Stomach (tissue), 9 donors: ENCODE measurements around the gene BSN. TPM values are rescaled to one million over a fixed set of nuclear protein-coding genes. Genes with fewer than 3 reads are reported as not detected.

Source experiments
- DNase-seq, 2 donors: peaks; one replicate each; pipeline versions ENCODE4 v3.0.0 to v3.0.0-alpha.2; 2013 to 2019
- H3K27ac ChIP-seq, 5 donors: fragments of 200-600 bp in 4 of 5; sonication (generic) in 4 of 5; one replicate each; pipeline ENCODE4 v1.5.1; 2013 to 2019; ENCODE audit warnings: mild to moderate bottlenecking in 1 of 5, moderate library complexity in 1 of 5
- H3K27me3 ChIP-seq, 3 donors: fragments of 200-600 bp; sonication (generic); one replicate each; pipeline ENCODE4 v1.5.1; 2017 to 2019; ENCODE audit warnings: mixed run types in 1 of 3
- H3K36me3 ChIP-seq, 4 donors: fragments of 200-600 bp; sonication (generic); 1 replicate in 3 of 4; 2 replicates in 1 of 4; pipeline ENCODE4 v1.5.1; 2016 to 2019
- H3K4me1 ChIP-seq, 4 donors: fragments of 200-600 bp; sonication (generic); one replicate each; pipeline ENCODE4 v1.5.1; 2016 to 2019
- H3K4me3 ChIP-seq, 4 donors: fragments of 200-600 bp; sonication (generic) in 3 of 4; one replicate each; pipeline ENCODE4 v1.5.1; 2016 to 2019; ENCODE audit warnings: mild to moderate bottlenecking in 1 of 4
- H3K9me3 ChIP-seq, 4 donors: fragments of 200-600 bp; sonication (generic); one replicate each; pipeline ENCODE4 v1.5.1; 2016 to 2019
- EP300 ChIP-seq: sonication (generic); formaldehyde crosslinking; IDR thresholded peaks from one replicate; pipeline ENCODE4 v1.6.1; 2017; ENCODE audit warnings: antibody characterized with exemption
- POLR2A ChIP-seq, 4 donors: fragments of 450-650 bp; IDR thresholded peaks; one replicate each; pipeline ENCODE4 v1.6.1; 2016; ENCODE audit warnings: antibody characterized with exemption in 4 of 4, control low read depth in 2 of 4, mild to moderate bottlenecking in 1 of 4, moderate library complexity in 1 of 4
- POLR2AphosphoS5 ChIP-seq, 3 donors: sonication (generic); formaldehyde crosslinking; IDR thresholded peaks; one replicate each; pipeline ENCODE4 v1.6.1; 2016; ENCODE audit warnings: antibody characterized with exemption in 3 of 3
- WGBS, 5 donors: extraction: QIAGEN DNeasy Blood & Tissue Kit in 3 of 5; methylation state at CpG; one replicate each; pipeline versions ENCODE4 v1.1.5 to v1.1.7; 2013 to 2018; 5-methylcytosine and 5-hydroxymethylcytosine counted together
- intact Hi-C: fragments of 100-400 bp; cut with DNase I; formaldehyde crosslinking; loops from one replicate; pipeline ENCODE4 v1.15.1; 2023; ENCODE audit warnings: low total_unique reads
- polyA plus RNA-seq, 3 donors: library from polyadenylated mRNA; stranded (reverse); fragments of 200-250 nt; gene quantifications; one replicate each; pipeline ENCODE4 v1.2.3, GENCODE V29; 2013
- total RNA-seq, 5 donors: library from RNA; depleted of rRNA; stranded (reverse); fragments of >200 nt; gene quantifications; one replicate each; pipeline versions ENCODE4 v1.1.0 to v1.2.3, GENCODE V29; 2014 to 2016
- TF ChIP-seq, protein P1 (sequence below), 7 experiments: fragments of 450-650 bp in 4 of 7; fragments of 200-600 bp in 3 of 7; sonication (generic) in 3 of 7; IDR thresholded peaks; one replicate each; pipeline ENCODE4 v1.5.1; 2016 to 2019; ENCODE audit warnings: antibody characterized with exemption in 7 of 7, control low read depth in 2 of 7, mild to moderate bottlenecking in 1 of 7
- donor health status: healthy with polysubstance abuse.
- donor health status: Bipolar disorder and iron deficiency.
- donor health status: healthy.

The BSN gene
- total and polyA plus RNA-seq, 8 donors: 0.03 to 4.5 (median 0.77) TPM; not detected in 2

GRCh38 chr3:49654955-49655556, 100.8 kb downstream of the BSN start:
- H3K4me3 ChIP-seq: no peak overlapping the region
- intact Hi-C loops: no loop called here
- peak in 1 of 2 donors; percentile 44 for DNase-seq
- no peak overlapping the region for H3K27ac ChIP-seq
- TF ChIP-seq POLR2AphosphoS5 (IDR thresholded peaks at IDR 0.05): no peak
- TF ChIP-seq, protein P1, sequence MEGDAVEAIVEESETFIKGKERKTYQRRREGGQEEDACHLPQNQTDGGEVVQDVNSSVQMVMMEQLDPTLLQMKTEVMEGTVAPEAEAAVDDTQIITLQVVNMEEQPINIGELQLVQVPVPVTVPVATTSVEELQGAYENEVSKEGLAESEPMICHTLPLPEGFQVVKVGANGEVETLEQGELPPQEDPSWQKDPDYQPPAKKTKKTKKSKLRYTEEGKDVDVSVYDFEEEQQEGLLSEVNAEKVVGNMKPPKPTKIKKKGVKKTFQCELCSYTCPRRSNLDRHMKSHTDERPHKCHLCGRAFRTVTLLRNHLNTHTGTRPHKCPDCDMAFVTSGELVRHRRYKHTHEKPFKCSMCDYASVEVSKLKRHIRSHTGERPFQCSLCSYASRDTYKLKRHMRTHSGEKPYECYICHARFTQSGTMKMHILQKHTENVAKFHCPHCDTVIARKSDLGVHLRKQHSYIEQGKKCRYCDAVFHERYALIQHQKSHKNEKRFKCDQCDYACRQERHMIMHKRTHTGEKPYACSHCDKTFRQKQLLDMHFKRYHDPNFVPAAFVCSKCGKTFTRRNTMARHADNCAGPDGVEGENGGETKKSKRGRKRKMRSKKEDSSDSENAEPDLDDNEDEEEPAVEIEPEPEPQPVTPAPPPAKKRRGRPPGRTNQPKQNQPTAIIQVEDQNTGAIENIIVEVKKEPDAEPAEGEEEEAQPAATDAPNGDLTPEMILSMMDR (IDR thresholded peaks at IDR 0.05): no peak
- no peak for TF ChIP-seq EP300
- TF ChIP-seq POLR2A (IDR thresholded peaks at IDR 0.05): no peak
- H3K36me3 ChIP-seq: no peaks in the 10 kb centered on the region
- WGBS, 5 donors: 33 to 51% (median 46%) methylated on average over 5 to 10 of the region's 10 CpGs; no CpG with 5 or more reads in 1 of the 5 donors
- H3K27me3 ChIP-seq: peaks cover 0 to 10% (median 0%) of the 10 kb centered on the region in 3 donors
- peaks cover 0 to 6% (median 0%) of the 10 kb centered on the region in 4 donors for H3K4me1 ChIP-seq
- no peaks in the 10 kb centered on the region for H3K9me3 ChIP-seq

DNA sequence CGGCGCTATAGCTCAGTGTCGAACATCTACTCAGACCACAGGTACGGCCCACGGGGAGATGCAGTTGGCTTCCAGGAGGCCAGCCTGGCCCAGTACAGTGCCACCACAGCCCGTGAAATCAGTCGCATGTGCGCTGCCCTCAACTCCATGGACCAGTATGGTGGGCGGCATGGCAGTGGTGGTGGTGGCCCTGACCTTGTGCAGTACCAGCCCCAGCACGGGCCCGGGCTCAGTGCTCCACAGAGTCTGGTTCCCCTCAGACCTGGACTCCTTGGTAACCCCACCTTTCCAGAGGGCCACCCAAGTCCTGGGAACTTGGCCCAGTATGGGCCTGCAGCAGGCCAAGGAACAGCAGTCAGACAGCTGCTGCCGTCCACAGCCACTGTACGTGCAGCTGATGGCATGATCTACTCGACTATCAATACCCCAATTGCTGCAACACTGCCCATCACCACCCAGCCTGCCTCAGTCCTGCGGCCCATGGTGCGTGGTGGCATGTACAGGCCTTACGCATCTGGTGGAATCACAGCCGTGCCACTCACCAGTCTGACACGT, 101.5 kb downstream of the BSN start:
- TF ChIP-seq, protein P1 (IDR thresholded peaks at IDR 0.05): no peak
- no peak for TF ChIP-seq POLR2AphosphoS5 (IDR thresholded peaks at IDR 0.05)
- no peak for TF ChIP-seq EP300
- no peak for TF ChIP-seq POLR2A (IDR thresholded peaks at IDR 0.05)
- Histone ChIP-seq H3K27me3 (peaks cover 0 to 10% (median 0%) of the 10 kb centered on the region in 3 donors), H3K4me1 (peaks cover 0 to 6% (median 0%) of the 10 kb centered on the region in 4 donors), H3K36me3 (no peaks in the 10 kb centered on the region), H3K27ac (no peak overlapping the region), H3K9me3 (no peaks in the 10 kb centered on the region), H3K4me3 (no peak overlapping the region)
- 93 to 98% (median 95%) methylated on average over 19 of the region's 19 CpGs for WGBS, 5 donors
- intact Hi-C loops: no loop called here
- no peak for DNase-seq

- H3K27ac ChIP-seq: no peak overlapping the region
- TF ChIP-seq POLR2A (IDR thresholded peaks at IDR 0.05) (no peak), POLR2AphosphoS5 (IDR thresholded peaks at IDR 0.05) (no peak), EP300 (no peak)
- TF ChIP-seq, protein P1 (IDR thresholded peaks at IDR 0.05): no peak
- intact Hi-C loops: no loop called here
- WGBS, 5 donors: 58 to 75% (median 67%) methylated on average over 16 to 18 of the region's 18 CpGs
- peak in 1 of 2 donors; percentile 33 for DNase-seq
- no peaks in the 10 kb centered on the region for H3K9me3 ChIP-seq
- H3K4me3 ChIP-seq: no peak overlapping the region
- H3K36me3 ChIP-seq: no peaks in the 10 kb centered on the region
- peaks cover 0 to 10% (median 0%) of the 10 kb centered on the region in 3 donors for H3K27me3 ChIP-seq
- peaks cover 0 to 6% (median 0%) of the 10 kb centered on the region in 4 donors for H3K4me1 ChIP-seq
These were observed 102.3 kb downstream of the BSN start for GRCh38 chr3:49656541-49657112.

DNA sequence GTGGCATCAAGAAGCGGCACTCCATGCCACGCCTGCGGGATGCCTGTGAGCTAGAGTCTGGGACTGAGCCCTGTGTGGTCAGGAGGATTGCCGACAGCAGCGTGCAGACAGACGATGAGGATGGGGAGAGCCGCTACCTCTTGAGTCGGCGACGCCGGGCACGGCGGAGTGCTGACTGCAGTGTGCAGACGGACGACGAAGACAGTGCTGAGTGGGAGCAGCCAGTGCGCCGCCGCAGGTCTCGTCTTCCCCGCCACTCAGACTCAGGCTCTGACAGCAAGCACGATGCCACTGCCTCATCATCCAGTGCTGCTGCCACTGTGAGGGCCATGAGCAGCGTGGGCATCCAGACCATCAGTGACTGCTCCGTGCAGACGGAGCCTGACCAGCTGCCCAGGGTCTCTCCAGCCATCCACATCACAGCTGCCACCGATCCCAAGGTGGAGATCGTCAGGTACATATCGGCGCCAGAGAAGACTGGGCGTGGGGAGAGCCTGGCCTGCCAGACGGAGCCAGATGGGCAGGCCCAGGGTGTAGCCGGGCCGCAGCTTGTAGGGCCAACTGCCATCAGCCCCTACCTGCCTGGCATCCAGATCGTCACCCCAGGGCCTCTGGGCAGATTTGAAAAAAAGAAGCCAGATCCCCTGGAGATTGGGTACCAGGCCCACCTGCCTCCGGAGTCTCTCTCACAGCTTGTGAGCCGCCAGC, 103.1 kb downstream of the BSN start:
- WGBS, 5 donors: 91 to 93% (median 92%) methylated on average over 23 to 36 of the region's 36 CpGs
- no peak overlapping the region for H3K27ac ChIP-seq
- no peaks in the 10 kb centered on the region for H3K36me3 ChIP-seq
- intact Hi-C loops: no loop called here
- TF ChIP-seq EP300: no peak
- no peak for TF ChIP-seq POLR2AphosphoS5 (IDR thresholded peaks at IDR 0.05)
- TF ChIP-seq, protein P1 (IDR thresholded peaks at IDR 0.05): no peak
- no peak for TF ChIP-seq POLR2A (IDR thresholded peaks at IDR 0.05)
- peaks cover 0 to 6% (median 0%) of the 10 kb centered on the region in 4 donors for H3K4me1 ChIP-seq
- no peak for DNase-seq
- peaks cover 0 to 16% (median 0%) of the 10 kb centered on the region in 3 donors for H3K27me3 ChIP-seq
- H3K4me3 ChIP-seq: no peak overlapping the region
- H3K9me3 ChIP-seq: no peaks in the 10 kb centered on the region
